EL (cell line): ENCODE data around the gene FAHD1.

Source experiments
- DNase-seq: peaks from one replicate; pipeline ENCODE4 v3.0.0-alpha.2; 2016

Gene FAHD1

DNA sequence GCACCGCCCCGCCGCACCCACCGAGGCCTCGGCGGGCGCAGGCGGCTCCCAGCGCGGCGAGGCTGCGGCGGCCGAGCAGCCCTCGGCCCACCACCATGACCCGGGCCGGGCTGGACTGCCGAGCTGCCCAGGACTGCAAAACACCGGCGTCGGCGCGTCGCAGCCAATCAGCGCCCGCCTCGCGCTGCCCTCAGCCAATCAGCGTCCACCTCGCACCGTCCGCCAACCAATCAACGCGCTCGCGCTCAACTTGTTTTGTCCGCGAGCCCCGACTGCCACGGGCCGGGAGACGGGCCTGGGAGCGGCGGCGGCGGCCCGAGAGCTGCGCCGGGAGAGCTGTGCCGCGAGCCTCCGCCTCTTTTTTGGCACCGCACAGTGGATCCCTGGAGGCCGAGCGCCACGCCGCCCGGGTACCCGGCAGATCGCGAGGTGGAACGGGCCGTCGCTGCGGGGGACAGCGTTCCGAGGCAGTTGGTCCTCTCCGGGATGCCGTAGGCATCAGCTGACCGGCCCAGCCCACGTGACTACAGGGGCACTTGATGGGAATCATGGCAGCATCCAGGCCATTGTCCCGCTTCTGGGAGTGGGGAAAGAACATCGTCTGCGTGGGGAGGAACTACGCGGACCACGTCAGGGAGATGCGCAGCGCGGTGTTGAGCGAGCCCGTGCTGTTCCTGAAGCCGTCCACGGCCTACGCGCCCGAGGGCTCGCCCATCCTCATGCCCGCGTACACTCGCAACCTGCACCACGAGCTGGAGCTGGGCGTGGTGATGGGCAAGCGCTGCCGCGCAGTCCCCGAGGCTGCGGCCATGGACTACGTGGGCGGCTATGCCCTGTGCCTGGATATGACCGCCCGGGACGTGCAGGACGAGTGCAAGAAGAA, at the start of gene FAHD1, which contains the start of gene HAGH:
Gene FAHD1 (plus strand): TSS at position 516 of the 883 bp plus-strand sequence. CDS start 33 bp downstream, at position 549.
Gene HAGH (minus strand): TSS at position 135 of the 883 bp plus-strand sequence. CDS start 38 bp downstream, at position 97.
- peak; percentile 92 for DNase-seq

GRCh38 chr16:1777375-1778199, 49.4 kb upstream of the FAHD1 start:
- no peak for DNase-seq

- no peak for DNase-seq
These were observed 48.5 kb upstream of the FAHD1 start for GRCh38 chr16:1778200-1779179.

GRCh38 chr16:1779234-1779701, 47.7 kb upstream of the FAHD1 start:
- DNase-seq: no peak

DNA sequence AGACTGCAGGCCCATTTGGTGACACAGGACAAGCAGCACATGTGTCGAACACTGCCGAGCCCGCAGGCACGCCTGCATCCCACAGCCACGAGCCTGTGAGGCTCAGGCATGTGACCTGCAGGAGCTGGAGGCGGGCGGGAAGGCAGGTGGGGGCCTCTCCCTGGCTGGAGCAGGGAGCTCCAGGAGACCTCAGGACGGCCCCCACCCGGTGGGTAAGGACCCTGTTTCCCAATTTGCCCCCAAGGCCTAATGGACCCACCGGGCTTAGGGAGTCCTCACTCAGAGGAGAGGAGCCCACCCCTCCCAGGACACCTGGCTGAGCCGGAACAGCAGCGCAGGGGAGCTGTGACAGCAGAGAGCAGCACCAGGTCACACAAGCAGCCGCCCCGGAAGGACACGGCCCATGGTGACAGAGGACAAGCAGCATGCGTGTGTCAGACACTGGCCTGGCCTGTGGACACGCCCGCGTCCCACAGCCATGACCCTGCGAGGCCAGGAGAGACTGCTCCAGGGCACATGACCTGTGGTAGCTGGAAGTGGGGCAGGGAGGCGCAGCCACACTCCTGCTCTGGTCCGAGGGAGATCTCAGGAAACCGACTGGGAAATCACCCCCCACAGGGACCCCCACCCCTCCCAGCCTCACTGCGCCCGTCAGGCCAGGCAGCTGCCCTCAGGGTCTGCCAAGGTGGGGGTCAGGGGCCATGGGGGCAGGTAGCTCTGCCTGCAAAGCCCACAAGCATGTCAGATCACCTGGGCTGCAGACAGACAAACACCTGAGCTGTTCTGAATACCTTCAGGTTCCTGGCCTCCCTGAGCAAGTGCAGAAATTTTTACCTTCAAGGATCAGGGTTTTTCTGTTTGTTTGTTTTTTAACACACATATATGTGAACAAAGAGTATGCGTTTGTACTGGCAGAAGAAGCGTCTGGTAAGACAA, 47.0 kb upstream of the FAHD1 start:
- DNase-seq: no peak

GRCh38 chr16:1780677-1781072, 46.3 kb upstream of the FAHD1 start:
- DNase-seq: no peak

DNA sequence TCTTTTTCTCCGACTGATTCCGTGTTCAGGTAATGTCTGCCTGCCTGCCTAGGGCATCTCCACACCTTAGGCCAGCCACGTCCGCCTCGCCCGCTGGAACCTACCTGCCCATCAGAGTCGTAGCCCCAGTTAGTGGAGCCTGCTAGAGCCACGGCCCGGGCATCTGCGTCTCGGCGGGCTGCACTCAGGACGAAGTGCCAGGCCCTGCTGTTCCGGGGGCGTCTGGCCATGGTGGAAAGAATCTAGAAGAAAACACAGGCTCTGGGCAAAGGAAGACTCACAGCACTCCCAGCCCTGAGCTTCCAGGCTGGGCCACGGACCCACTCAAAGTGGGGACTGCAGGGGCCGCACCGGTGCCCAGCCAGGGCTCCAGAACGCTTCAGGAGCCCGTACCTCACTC, 45.8 kb upstream of the FAHD1 start:
- DNase-seq: no peak

DNA sequence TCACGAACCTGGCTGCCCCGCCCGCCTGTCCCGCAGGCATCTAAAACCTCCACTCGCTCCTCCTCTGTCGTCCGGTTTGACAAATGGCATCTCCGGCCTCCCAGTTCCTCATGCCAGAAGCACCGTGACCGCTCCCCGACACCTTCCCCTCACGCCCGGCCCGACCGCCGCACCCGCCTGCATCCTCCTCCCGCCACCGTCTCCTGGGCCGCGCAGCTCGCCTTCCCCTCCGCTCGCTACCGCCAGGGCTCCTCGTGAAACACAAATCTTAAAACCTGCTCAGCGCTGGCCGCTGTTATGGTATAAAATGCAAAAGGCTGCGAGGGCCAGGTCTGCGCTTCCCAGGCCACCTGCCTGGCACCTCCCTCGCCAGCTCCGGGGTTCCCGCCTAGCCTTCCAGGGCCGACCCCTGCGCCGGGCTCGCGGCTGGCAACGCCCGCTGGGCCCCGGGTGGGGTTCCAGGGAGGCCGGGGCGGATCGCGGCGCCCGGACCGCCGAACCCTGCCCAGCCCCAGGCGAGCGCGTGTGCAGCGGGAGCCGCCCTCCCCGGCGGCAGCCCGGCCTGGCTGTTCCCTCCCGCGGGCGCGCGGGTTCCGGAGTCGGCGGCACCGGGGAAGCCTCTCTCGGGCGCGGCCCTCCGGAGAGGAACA, 45.1 kb upstream of the FAHD1 start:
- DNase-seq: peak; percentile 22

DNA sequence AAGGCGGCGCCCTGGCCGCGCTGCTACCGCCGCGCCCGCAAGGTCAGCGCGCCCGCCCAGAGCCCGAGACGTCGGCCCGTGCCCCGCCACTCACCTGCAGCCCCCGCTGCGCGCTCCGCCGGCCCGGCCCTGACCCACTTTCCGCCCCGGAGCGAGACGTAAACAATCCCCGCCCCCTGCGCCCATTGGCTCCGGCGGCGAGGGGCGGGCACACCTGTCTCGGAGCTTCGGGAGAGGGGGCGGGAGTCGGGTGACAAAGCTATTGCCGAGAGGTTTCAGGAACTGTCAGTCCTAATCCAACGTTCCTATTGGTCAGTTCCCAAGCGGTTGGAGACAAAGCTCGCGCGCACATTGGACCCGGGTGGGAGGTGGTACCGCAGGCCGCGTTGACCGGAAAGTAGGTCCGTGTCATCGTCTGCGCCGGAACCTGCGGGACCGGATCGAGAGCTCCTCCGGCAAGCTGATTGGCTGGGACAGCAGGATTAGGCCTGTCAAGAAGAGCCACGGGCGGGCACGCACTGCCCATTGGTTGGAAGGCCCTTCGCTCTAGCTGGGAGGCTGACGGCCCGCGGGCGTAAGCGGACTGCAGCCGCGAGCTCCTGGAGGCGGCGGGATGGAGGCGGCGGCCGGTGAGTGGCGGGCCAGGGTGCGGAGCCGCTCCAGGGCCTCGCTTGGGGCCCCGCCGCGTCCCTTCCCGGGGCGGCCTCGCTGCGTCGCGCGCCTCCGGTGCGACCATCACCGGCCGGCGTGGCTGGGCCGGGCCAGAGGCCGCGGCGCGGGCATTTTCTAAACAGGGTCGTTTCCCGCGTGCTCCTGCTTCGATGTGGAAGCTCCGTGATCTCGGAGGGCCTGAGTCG, 44.4 kb upstream of the FAHD1 start, which contains the start of the genes NUBP2 and SPSB3:
Gene NUBP2 (plus strand): TSS at position 553 of the 857 bp plus-strand sequence. CDS start 61 bp downstream, at position 614.
Gene SPSB3 (minus strand): TSS at position 164 of the 857 bp plus-strand sequence. CDS start 1,088 bp downstream, outside the sequence.
- peak; percentile 100 for DNase-seq

- no peak for DNase-seq
These were observed 41.8 kb upstream of the FAHD1 start for GRCh38 chr16:1784977-1785845.

DNA sequence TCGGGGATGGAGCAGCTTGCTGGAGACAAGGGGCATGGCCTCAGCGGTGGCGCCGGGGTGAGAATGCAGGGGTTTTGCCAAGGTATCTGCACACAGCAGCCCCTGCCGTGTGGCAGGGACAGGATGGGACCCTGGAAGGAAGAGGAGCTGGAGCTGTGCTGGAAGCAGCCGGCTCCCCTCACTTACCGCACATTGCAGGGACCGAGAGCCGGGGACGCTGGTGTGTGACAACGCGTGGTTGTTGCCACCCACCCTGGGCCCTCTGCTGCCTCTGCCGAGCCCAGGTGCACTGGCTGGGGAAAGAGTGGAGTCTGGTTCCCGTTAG, 41.2 kb upstream of the FAHD1 start:
- DNase-seq: no peak

DNA sequence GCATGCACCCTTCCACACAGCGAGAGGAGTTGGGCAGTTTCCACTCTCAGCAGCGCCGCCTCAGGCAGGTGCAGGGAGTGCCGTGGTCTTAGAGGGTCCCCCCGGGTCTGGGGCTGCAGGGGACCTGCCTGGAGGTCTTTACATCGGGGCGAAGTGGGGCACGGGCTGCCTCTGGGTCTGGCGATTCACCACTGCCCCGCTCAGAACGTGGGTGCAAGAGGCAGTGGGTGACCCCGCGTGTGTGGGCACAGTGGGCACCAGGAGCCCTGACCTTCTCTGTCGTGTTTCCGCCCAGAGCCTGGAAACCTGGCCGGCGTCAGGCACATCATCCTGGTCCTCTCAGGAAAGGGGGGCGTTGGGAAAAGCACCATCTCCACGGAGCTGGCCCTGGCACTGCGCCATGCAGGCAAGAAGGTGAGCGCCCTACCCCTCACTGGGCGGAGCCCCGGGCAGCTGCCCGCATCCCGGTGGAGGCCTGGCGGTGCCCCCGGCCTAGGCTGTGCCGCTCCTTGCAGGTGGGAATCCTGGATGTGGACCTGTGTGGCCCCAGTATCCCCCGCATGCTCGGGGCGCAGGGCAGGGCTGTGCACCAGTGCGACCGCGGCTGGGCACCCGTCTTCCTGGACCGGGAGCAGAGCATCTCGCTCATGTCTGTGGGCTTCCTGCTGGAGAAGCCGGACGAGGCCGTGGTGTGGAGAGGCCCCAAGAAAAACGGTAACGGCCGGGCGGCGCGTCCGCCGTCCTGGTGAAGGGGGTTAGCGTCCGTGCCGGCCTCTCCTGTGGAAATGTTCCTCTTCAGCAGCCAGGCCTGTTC, 40.6 kb upstream of the FAHD1 start:
- no peak for DNase-seq

- DNase-seq: no peak
These were observed 40.0 kb upstream of the FAHD1 start for GRCh38 chr16:1787056-1787321.

- no peak for DNase-seq
These were observed 39.5 kb upstream of the FAHD1 start for GRCh38 chr16:1787322-1788094.

DNA sequence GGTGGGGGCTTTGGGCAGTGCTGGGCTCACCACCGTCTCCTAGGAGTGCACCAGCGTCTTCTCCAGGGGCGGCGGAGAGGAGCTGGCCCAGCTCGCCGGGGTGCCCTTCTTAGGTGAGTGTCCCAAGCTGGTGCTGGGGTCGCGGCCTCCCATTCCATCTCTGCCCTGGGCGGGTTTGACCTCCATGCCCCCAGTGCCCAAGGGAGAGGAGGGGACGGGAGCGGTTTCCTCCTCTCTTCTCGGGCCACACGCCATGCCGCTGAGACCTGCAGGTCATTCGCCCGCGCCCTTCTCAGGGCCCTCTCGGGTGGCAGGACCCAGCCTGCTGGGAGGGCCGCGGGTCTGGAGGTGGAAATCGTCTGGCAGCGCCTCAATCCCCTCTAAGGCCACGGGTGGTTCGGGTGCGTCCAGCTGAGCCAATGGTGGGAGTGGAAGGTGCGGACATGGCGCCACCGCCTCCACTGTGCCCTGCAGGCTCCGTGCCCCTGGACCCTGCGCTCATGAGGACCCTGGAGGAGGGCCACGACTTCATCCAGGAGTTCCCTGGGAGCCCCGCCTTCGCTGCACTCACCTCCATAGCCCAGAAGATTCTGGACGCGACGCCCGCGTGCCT, 38.8 kb upstream of the FAHD1 start:
- no peak for DNase-seq

- no peak for DNase-seq
These were observed 38.3 kb upstream of the FAHD1 start for GRCh38 chr16:1788708-1789100.

DNA sequence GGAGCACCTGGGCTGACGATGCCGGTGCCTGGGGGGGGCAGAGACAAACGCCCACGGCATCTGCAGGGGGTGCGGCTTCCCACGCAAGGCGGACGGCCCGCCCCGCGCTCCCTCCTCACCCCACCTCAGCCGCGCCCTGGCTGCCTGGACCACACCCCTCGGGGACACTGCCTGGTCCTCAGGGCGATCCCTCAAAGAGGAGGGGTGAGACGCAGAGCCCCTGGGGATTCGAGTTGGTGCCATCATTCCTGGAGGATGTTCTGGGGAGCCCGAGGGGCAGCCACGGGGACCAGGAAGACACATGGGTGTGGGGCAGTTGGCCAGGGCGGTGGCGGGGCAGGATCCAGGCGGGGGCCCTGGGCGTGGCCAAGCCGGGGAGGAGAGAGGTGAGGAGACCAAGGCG, 37.4 kb upstream of the FAHD1 start:
- no peak for DNase-seq
